ENCODE data around the gene CLCA1.

Gene CLCA1

GRCh38 chr1:86468501-86468977, at the start of gene CLCA1:
Gene CLCA1, plus strand, starts transcription at chr1:86468927. Its CDS starts 45 bp downstream, at chr1:86468972.
- DNase-seq, result no peak

- DNase-seq, result peak in 5 of 6 experiments; percentile 3 to 72 (median 51)
Observed at GRCh38 chr1:86419277-86419903, 49.3 kb upstream of the CLCA1 start.

- DNase-seq, result no peak
Observed at GRCh38 chr1:86421601-86422280, 47.0 kb upstream of the CLCA1 start.

- DNase-seq, result no peak
Observed at GRCh38 chr1:86423473-86423872, 45.3 kb upstream of the CLCA1 start.

GRCh38 chr1:86423873-86424272, 44.9 kb upstream of the CLCA1 start, which contains the start of gene CLCA2:
Gene CLCA2, plus strand, starts transcription at chr1:86424171. Its CDS starts 77 bp downstream, at chr1:86424248.
- DNase-seq, result no peak

GRCh38 chr1:86429122-86429725, 39.5 kb upstream of the CLCA1 start:
- no peak for DNase-seq

- DNase-seq, result no peak
Observed at GRCh38 chr1:86429835-86430234, 38.9 kb upstream of the CLCA1 start.

- no peak for DNase-seq
Observed at GRCh38 chr1:86430376-86430775, 38.4 kb upstream of the CLCA1 start.

GRCh38 chr1:86434059-86434458, 34.7 kb upstream of the CLCA1 start:
- no peak for DNase-seq

GRCh38 chr1:86435327-86435726, 33.4 kb upstream of the CLCA1 start:
- no peak for DNase-seq

GRCh38 chr1:86436041-86436440, 32.7 kb upstream of the CLCA1 start:
- DNase-seq, result no peak

GRCh38 chr1:86441581-86441980, 27.1 kb upstream of the CLCA1 start:
- peak in 4 of 6 experiments; percentile 24 to 70 (median 62) for DNase-seq

- no peak for DNase-seq
Observed at GRCh38 chr1:86441997-86442396, 26.7 kb upstream of the CLCA1 start.

GRCh38 chr1:86445919-86446318, 22.8 kb upstream of the CLCA1 start:
- DNase-seq, result no peak

- DNase-seq, result no peak
Observed at GRCh38 chr1:86447198-86447790, 21.4 kb upstream of the CLCA1 start.

- no peak for DNase-seq
Observed at GRCh38 chr1:86448670-86449069, 20.1 kb upstream of the CLCA1 start.

GRCh38 chr1:86449103-86449502, 19.6 kb upstream of the CLCA1 start:
- no peak for DNase-seq

GRCh38 chr1:86450847-86451246, 17.9 kb upstream of the CLCA1 start:
- no peak for DNase-seq

- DNase-seq, result no peak
Observed at GRCh38 chr1:86453664-86454063, 15.1 kb upstream of the CLCA1 start.

- DNase-seq, result no peak
Observed at GRCh38 chr1:86455073-86455472, 13.7 kb upstream of the CLCA1 start.

- no peak for DNase-seq
Observed at GRCh38 chr1:86460998-86461397, 7.7 kb upstream of the CLCA1 start.

- no peak for DNase-seq
Observed at GRCh38 chr1:86461482-86461881, 7.2 kb upstream of the CLCA1 start.

GRCh38 chr1:86464819-86465218, 3.9 kb upstream of the CLCA1 start:
- no peak for DNase-seq

Data from stimulated activated naive CD4-positive, alpha-beta T cell (primary cell).